IPS-20b (cell line): ENCODE data around the gene TOM1.

Source experiments
- H3K27ac ChIP-seq: one replicate; pipeline ENCODE4 v1.5.1; 2013; ENCODE audit warnings: low read length
- H3K27me3 ChIP-seq: 2 replicates; pipeline ENCODE4 v1.6.1; 2013; ENCODE audit warnings: mild to moderate bottlenecking, low read length, inconsistent platforms; ENCODE audit not compliant: insufficient read depth
- H3K36me3 ChIP-seq: 2 replicates; pipeline ENCODE4 v1.6.1; 2013; ENCODE audit warnings: low read depth, mild to moderate bottlenecking, inconsistent platforms, low read length, moderate library complexity; ENCODE audit not compliant: insufficient read depth
- H3K4me1 ChIP-seq: 2 replicates; pipeline ENCODE4 v1.6.1; 2013; ENCODE audit warnings: mild to moderate bottlenecking, control low read depth, inconsistent platforms, low read length, moderate library complexity; ENCODE audit not compliant: insufficient read depth
- H3K4me3 ChIP-seq: 2 replicates; pipeline ENCODE4 v1.5.1; 2013; ENCODE audit warnings: mild to moderate bottlenecking, low read length, inconsistent platforms
- H3K9ac ChIP-seq: 2 replicates; pipeline ENCODE4 v1.6.1; 2013; ENCODE audit warnings: low read depth, mild to moderate bottlenecking, inconsistent platforms, low read length, moderate library complexity
- H3K9me3 ChIP-seq: 2 replicates; pipeline ENCODE4 v1.6.1; 2013; ENCODE audit warnings: mild to moderate bottlenecking, low read depth, low read length, inconsistent platforms; ENCODE audit not compliant: insufficient read depth

The TOM1 gene

DNA sequence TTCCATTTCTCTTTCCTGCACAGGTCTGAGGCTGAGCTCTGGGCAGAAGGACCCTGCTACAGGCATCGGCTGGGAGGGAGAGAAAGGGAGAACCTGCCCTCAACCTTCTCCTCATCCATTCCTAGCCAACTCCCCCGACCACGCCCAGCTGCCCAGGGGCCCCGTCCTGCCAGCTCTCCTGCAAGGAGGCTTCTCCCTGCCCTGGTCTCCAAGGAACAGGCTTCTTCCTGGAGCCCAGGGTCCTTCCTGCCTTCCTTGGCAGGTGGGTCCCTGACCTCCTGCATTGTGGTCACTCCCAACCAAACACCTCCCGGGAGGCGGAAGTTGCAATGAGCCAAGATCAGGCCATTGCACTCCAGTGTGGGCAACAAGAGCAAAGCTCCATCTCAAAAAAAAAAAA lies 68.7 kb downstream of the TOM1 start:
- Histone ChIP-seq H3K9me3 (no peaks in the 10 kb centered on the region), H3K27ac (no peak overlapping the region), H3K36me3 (no peaks in the 10 kb centered on the region), H3K4me1 (peaks cover 4% of the 10 kb centered on the region; the same call in 1 of the 2 replicates), H3K27me3 (no peaks in the 10 kb centered on the region), H3K9ac (no peak overlapping the region), H3K4me3 (no peak overlapping the region)

GRCh38 chr22:35369996-35370395 lies 70.3 kb downstream of the TOM1 start:
- no peaks in the 10 kb centered on the region for H3K36me3 ChIP-seq
- no peak overlapping the region for H3K4me3 ChIP-seq
- H3K27me3 ChIP-seq, result no peaks in the 10 kb centered on the region
- peaks cover 4% of the 10 kb centered on the region; the same call in 1 of the 2 replicates for H3K4me1 ChIP-seq
- no peak overlapping the region for H3K27ac ChIP-seq
- no peak overlapping the region for H3K9ac ChIP-seq
- H3K9me3 ChIP-seq, result no peaks in the 10 kb centered on the region

DNA sequence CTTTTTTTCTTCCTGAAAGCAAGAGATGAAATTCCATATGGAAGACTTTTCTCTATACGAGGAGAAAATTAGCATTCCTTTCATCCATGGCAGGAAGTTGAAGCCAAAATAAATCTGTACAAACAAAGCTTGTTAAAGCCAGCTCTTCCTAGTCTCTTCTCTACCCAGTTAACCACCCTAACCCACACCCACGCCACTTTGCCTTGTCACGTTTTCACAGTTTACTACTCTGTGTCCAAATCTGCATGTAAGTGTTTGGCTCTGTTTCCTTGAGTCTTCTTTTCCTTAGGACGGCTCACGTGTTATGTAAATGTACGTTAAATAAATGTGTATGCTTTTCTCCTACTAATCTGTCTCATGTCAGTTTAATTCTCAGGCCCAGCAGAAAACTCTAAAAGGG lies 74.1 kb downstream of the TOM1 start:
- Histone ChIP-seq H3K4me1 (peaks cover 31% of the 10 kb centered on the region), H3K27me3 (no peaks in the 10 kb centered on the region), H3K9me3 (no peaks in the 10 kb centered on the region), H3K27ac (no peak overlapping the region), H3K4me3 (no peak overlapping the region), H3K9ac (no peak overlapping the region), H3K36me3 (no peaks in the 10 kb centered on the region)

DNA sequence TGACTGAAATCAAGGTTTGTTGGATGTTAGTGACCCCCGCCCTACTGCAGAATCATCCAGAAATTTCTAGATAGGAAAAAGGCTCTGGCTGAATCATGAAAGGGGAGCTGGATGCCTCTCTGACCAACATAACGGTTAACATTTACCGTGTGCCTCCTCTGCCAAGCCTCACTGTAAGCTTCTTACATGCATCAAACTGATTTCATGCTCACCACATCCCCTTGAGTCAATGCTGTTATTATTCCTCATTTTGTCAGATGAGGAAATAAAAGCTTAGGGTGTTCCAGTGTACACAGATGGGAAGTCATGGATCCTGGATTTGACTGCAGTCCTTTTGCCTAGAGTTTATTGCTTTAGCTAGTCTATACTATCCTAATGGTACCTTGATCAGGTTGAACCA lies 75.3 kb downstream of the TOM1 start:
- H3K4me3 ChIP-seq, result no peak overlapping the region
- no peak overlapping the region for H3K27ac ChIP-seq
- peak overlapping the region; percentile 8; the same call in 1 of the 2 replicates for H3K9ac ChIP-seq
- peaks cover 32% of the 10 kb centered on the region for H3K4me1 ChIP-seq
- no peaks in the 10 kb centered on the region for H3K27me3 ChIP-seq
- no peaks in the 10 kb centered on the region for H3K9me3 ChIP-seq
- H3K36me3 ChIP-seq, result no peaks in the 10 kb centered on the region

GRCh38 chr22:35375526-35375925 lies 75.8 kb downstream of the TOM1 start:
- Histone ChIP-seq H3K36me3 (no peaks in the 10 kb centered on the region), H3K4me3 (no peak overlapping the region), H3K4me1 (peaks cover 35% of the 10 kb centered on the region), H3K9ac (peak overlapping the region; percentile 8; the same call in 1 of the 2 replicates), H3K9me3 (no peaks in the 10 kb centered on the region), H3K27ac (no peak overlapping the region), H3K27me3 (no peaks in the 10 kb centered on the region)

- no peaks in the 10 kb centered on the region for H3K9me3 ChIP-seq
- peak overlapping the region; percentile 77; the same call in 1 of the 2 replicates for H3K9ac ChIP-seq
- H3K4me3 ChIP-seq, result peak overlapping the region; percentile 14; the same call in 1 of the 2 replicates
These were observed 77.2 kb downstream of the TOM1 start for GRCh38 chr22:35376728-35377472.

DNA sequence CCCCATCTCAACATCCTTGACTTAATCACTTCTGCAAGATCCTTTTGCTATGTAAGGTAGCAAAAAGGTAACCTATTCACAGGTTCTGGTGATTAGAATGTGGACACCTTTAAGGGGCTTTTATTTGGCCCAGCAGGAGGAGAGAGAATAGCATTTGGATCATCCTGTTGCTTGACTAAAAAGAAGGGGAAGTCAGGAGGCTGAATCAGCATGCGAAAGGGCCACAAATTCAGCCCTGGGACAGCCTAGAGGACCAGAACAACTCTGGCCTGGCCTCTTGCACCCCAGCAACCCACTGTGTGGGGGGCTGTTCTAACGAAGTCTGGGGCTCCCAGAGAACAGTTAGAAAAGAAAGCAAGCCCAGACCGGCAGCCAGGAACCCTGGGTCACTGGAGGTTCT lies 78.0 kb downstream of the TOM1 start:
- H3K27me3 ChIP-seq, result peaks cover 4% of the 10 kb centered on the region; the same call in 1 of the 2 replicates
- peak overlapping the region; percentile 89 for H3K27ac ChIP-seq
- no peaks in the 10 kb centered on the region for H3K36me3 ChIP-seq
- peak overlapping the region; percentile 77; the same call in 1 of the 2 replicates for H3K9ac ChIP-seq
- 0 out of 2 replicates have a peak overlapping the region, but pooled peaks have one; percentile 14 for H3K4me3 ChIP-seq
- H3K4me1 ChIP-seq, result peaks cover 36% of the 10 kb centered on the region
- no peaks in the 10 kb centered on the region for H3K9me3 ChIP-seq

More at GRCh38 chr22:35376728-35377472, 77.2 kb downstream of the TOM1 start:
- peaks cover 36% of the 10 kb centered on the region for H3K4me1 ChIP-seq
- peaks cover 4% of the 10 kb centered on the region; the same call in 1 of the 2 replicates for H3K27me3 ChIP-seq
- H3K36me3 ChIP-seq, result no peaks in the 10 kb centered on the region
- H3K27ac ChIP-seq, result peak overlapping the region; percentile 89

- peaks cover 6% of the 10 kb centered on the region; the same call in 1 of the 2 replicates for H3K36me3 ChIP-seq
- peaks cover 4% of the 10 kb centered on the region; the same call in 1 of the 2 replicates for H3K27me3 ChIP-seq
- H3K4me3 ChIP-seq, result no peak overlapping the region
- no peaks in the 10 kb centered on the region for H3K9me3 ChIP-seq
- H3K4me1 ChIP-seq, result peaks cover 36% of the 10 kb centered on the region
- H3K9ac ChIP-seq, result peak overlapping the region; percentile 77; the same call in 1 of the 2 replicates
- H3K27ac ChIP-seq, result peak overlapping the region; percentile 89
These were observed 78.9 kb downstream of the TOM1 start for GRCh38 chr22:35378621-35379020.

DNA sequence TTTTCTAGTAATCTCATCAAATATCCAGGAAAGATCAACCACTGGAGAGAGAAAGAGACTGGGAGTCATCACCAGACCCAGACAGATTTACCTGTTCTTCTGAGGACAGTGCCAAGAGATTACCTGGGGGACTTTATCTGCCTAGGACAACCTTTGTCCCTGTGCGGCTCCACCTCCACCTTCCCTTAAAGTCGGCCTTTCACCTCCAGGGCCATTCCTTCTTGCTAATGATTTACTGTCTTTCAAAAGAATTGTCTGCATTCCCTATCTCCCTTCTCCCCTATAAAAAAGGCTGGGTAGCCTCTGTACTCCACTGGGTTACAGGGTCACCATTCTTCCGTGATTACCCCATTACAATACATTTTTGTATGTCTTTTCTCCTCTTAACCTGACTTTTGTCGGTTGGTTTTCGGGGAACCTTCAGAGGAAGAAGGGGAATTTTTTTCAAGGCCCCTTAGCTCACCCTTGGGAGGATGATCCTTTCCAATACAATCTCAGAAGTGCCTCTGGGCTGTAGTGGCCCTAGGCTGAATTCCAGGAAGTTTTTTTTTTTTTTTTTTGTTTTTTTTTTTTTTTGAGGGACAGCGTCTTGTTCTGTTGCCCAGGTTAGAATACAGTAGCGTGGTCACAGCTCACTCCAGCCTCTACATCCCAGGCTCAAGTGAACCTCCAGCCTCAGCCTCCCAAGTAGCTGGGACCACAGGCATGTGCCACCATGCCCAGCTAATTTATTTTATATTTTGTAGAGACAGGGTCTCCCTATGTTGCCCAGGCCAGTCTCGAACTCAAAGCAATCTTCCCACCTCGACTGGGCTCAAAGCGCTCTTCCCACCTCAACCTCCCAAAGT lies 79.7 kb downstream of the TOM1 start:
- peaks cover 36% of the 10 kb centered on the region for H3K4me1 ChIP-seq
- H3K4me3 ChIP-seq, result no peak overlapping the region
- H3K9me3 ChIP-seq, result no peaks in the 10 kb centered on the region
- H3K36me3 ChIP-seq, result peaks cover 9% of the 10 kb centered on the region; the same call in 1 of the 2 replicates
- peaks cover 4% of the 10 kb centered on the region; the same call in 1 of the 2 replicates for H3K27me3 ChIP-seq
- peak overlapping the region; percentile 77; the same call in 1 of the 2 replicates for H3K9ac ChIP-seq
- H3K27ac ChIP-seq, result peak overlapping the region; percentile 89

DNA sequence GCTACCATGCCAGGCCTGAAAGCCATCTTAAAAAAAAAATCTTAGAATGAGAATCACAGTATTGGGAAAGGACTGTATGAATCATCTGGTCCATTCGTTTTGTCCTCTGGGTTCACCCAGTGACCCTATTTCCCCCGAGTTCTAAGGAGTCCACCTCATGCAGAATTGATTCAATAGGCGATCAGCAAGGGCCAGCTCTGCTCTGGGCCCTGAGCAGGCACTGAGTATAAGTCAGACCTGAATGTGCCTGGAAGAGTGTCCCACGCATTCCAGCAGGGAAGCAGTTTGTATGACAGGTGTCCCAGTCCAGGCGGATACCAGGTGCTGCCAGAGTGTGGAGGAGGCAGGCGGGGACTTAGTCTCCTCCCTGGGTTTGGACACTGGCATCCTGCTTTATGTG lies 80.3 kb downstream of the TOM1 start:
- no peak overlapping the region for H3K4me3 ChIP-seq
- H3K27ac ChIP-seq, result no peak overlapping the region
- peaks cover 36% of the 10 kb centered on the region for H3K4me1 ChIP-seq

More for the DNA sequence above, 80.3 kb downstream of the TOM1 start:
- H3K27me3 ChIP-seq, result peaks cover 4% of the 10 kb centered on the region; the same call in 1 of the 2 replicates
- no peak overlapping the region for H3K9ac ChIP-seq
- H3K36me3 ChIP-seq, result peaks cover 9% of the 10 kb centered on the region; the same call in 1 of the 2 replicates
- no peaks in the 10 kb centered on the region for H3K9me3 ChIP-seq
